Spleen (tissue), 11 donors: ENCODE data around the gene MUCL3. TPM values are rescaled to one million over a fixed set of nuclear protein-coding genes. Genes with fewer than 3 reads are reported as not detected.
"Not testable (repeated sequence)": the region's sequence is repeated elsewhere in the genome, so short reads cannot be mapped to it uniquely, and the experiment has no call there.

Experiments
- DNase-seq: peaks from one replicate; pipeline ENCODE4 v3.0.0-alpha.2; 2020
- H3K27ac ChIP-seq, 8 donors: fragments of 200-600 bp; sonication (generic) in 7 of 8; 1 replicate in 4 of 8; 2 replicates in 4 of 8; pipeline versions ENCODE4 v1.5.0 to v1.8.0; 2016 to 2021; ENCODE audit warnings: inconsistent platforms in 4 of 8, mild to moderate bottlenecking in 4 of 8, moderate library complexity in 1 of 8
- H3K27me3 ChIP-seq, 7 donors: fragments of 200-600 bp; sonication (generic) in 6 of 7; replicated peaks in 1 of 7; 1 replicate in 4 of 7; 2 replicates in 3 of 7; pipeline versions ENCODE4 v1.5.0 to v1.8.0; 2016 to 2021; ENCODE audit warnings: inconsistent platforms in 3 of 7, mild to moderate bottlenecking in 1 of 7
- H3K36me3 ChIP-seq, 6 donors: fragments of 200-600 bp; sonication (generic) in 5 of 6; 1 replicate in 4 of 6; 2 replicates in 2 of 6; pipeline versions ENCODE4 v1.5.0 to v1.8.0; 2016 to 2021; ENCODE audit warnings: inconsistent platforms in 2 of 6
- H3K4me1 ChIP-seq, 6 donors: fragments of 200-600 bp; sonication (generic) in 5 of 6; 1 replicate in 3 of 6; 2 replicates in 3 of 6; pipeline versions ENCODE4 v1.5.0 to v1.8.0; 2016 to 2021; ENCODE audit warnings: inconsistent platforms in 3 of 6
- H3K4me3 ChIP-seq, 8 donors: fragments of 200-600 bp; sonication (generic) in 7 of 8; 1 replicate in 4 of 8; 2 replicates in 4 of 8; pipeline versions ENCODE4 v1.5.0 to v1.8.0; 2016 to 2021; ENCODE audit warnings: inconsistent platforms in 4 of 8, mild to moderate bottlenecking in 4 of 8, moderate library complexity in 2 of 8
- H3K9me3 ChIP-seq, 8 donors: fragments of 200-600 bp; sonication (generic) in 7 of 8; 1 replicate in 4 of 8; 2 replicates in 4 of 8; pipeline versions ENCODE4 v1.5.0 to v1.8.0; 2016 to 2021; ENCODE audit warnings: inconsistent platforms in 4 of 8
- POLR2A ChIP-seq, 3 donors: fragments of 450-650 bp; IDR thresholded peaks; one replicate each; pipeline ENCODE4 v1.5.1; 2017; ENCODE audit warnings: antibody characterized with exemption in 3 of 3, mild to moderate bottlenecking in 1 of 3
- POLR2AphosphoS5 ChIP-seq, 3 donors: sonication (generic); formaldehyde crosslinking; IDR thresholded peaks; one replicate each; pipeline ENCODE4 v1.5.1; 2017; ENCODE audit warnings: antibody characterized with exemption in 3 of 3
- whole genome bisulfite sequencing, 5 donors: extraction: QIAGEN DNeasy Blood & Tissue Kit in 3 of 5; methylation state at CpG; one replicate each; pipeline versions ENCODE4 v1.1.5 to v1.1.7; 2013 to 2018; 5-methylcytosine and 5-hydroxymethylcytosine counted together
- intact Hi-C: fragments of 100-400 bp; cut with DNase I; formaldehyde crosslinking; loops from one replicate; pipeline ENCODE4 v1.15.0; 2023; ENCODE audit warnings: low total_unique reads
- polyA plus RNA-seq, 3 donors: library from polyadenylated mRNA; stranded (reverse); fragments of 200-250 nt; gene quantifications; one replicate each; pipeline ENCODE4 v1.2.1, GENCODE V29; 2013
- total RNA-seq, 7 donors: library from RNA; depleted of rRNA in 3 of 7; stranded (reverse); fragments of >200 nt in 3 of 7; fragmentation: NEBNext Ultra II Directional in 4 of 7; extraction: Animal tissue kit (Norgen Biotek cat#: 25700) in 4 of 7; gene quantifications; one replicate each; pipeline versions ENCODE4 v1.1.0 to v1.2.1, GENCODE V29; 2016 to 2021
- TF ChIP-seq, protein P1 (sequence below), 11 experiments: fragments of 200-600 bp in 7 of 11; fragments of 450-650 bp in 4 of 11; sonication (generic) in 4 of 11; IDR thresholded peaks in 8 of 11; conservative IDR thresholded peaks in 3 of 11; 1 replicate in 7 of 11; 2 replicates in 4 of 11; pipeline versions ENCODE4 v1.4.0 to v1.8.0; 2016 to 2021; ENCODE audit warnings: antibody characterized with exemption in 11 of 11, inconsistent platforms in 4 of 11, mild to moderate bottlenecking in 1 of 11
- donor health status: healthy with polysubstance abuse.
- donor health status: DM: no; HTN: no; CAD: no; lungs with moderate emphysema.
- donor health status: DM: no; HTN: no; CAD: no.
- donor health status: Bipolar disorder and iron deficiency.
- donor health status: healthy.
- donor health status: DM: no; HTN: no; CAD: no.
- donor health status: DM: yes; HTN: yes; CAD: no.

Gene MUCL3
- total and polyA plus RNA-seq, 10 donors, result 0.03 TPM; not detected in 9

DNA sequence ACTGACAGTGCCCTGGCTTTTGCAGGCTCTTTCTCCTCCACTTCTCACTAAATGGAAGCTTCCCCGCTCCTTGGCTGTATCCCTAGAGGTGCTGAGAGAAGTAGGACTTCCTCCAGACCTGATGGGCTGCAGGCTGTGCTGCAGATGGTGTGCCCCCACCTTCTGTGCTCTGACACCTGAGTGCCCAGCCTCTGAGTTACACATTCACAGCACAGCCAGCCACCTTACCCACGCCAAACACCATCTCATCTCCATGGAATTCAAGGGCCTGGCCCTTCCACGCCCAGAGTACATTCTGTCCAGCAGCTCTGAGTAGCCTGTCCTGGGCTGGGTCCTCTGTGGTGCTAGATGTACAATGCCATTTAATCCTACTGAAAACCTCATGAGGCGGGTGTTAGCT lies 14.1 kb upstream of the MUCL3 start:
- no peak for DNase-seq

DNA sequence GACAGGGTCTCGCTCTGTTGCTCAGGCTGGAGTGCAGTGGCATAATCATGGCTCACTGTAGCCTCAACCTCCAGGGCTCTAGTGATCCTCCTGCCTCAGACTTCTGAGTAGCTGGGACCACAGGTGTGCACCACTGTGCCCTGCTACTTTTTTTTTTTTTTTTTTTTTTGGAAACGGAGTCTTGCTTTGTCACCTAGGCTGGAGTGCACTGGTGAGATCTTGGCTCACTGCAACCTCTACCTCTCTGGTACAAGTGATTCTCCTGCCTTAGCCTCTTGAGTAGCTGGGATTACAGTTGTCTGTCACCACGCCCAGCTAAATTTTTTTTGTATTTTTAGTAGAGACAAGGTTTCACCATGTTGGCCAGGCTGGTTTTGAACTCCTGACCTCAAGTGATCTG lies 13.7 kb upstream of the MUCL3 start:
- peaks cover 0 to 57% (median 44%) of the 10 kb centered on the region in 6 donors for H3K36me3 ChIP-seq
- H3K4me3 ChIP-seq, H3K27me3 ChIP-seq, H3K27ac ChIP-seq, DNase-seq, H3K4me1 ChIP-seq, intact Hi-C loops: not testable (repeated sequence)
- H3K9me3 ChIP-seq, result peaks cover 0 to 13% (median 9%) of the 10 kb centered on the region in 8 donors
- WGBS, 5 donors, result 94 to 100% (median 95%) methylated on average over 3 of the region's 3 CpGs

More for the DNA sequence above, 14.1 kb upstream of the MUCL3 start:
- Histone ChIP-seq H3K36me3 (peaks cover 0 to 62% (median 47%) of the 10 kb centered on the region in 6 donors), H3K4me3 (no peak overlapping the region), H3K27ac (no peak overlapping the region), H3K4me1 (no peaks in the 10 kb centered on the region), H3K9me3 (peaks cover 0 to 13% (median 9%) of the 10 kb centered on the region in 8 donors), H3K27me3 (no peaks in the 10 kb centered on the region)
- 92 to 97% (median 95%) methylated on average over 4 of the region's 4 CpGs for WGBS, 5 donors
- TF ChIP-seq POLR2A (IDR thresholded peaks at IDR 0.05) (no peak), POLR2AphosphoS5 (IDR thresholded peaks at IDR 0.05) (no peak)
- TF ChIP-seq, protein P1, sequence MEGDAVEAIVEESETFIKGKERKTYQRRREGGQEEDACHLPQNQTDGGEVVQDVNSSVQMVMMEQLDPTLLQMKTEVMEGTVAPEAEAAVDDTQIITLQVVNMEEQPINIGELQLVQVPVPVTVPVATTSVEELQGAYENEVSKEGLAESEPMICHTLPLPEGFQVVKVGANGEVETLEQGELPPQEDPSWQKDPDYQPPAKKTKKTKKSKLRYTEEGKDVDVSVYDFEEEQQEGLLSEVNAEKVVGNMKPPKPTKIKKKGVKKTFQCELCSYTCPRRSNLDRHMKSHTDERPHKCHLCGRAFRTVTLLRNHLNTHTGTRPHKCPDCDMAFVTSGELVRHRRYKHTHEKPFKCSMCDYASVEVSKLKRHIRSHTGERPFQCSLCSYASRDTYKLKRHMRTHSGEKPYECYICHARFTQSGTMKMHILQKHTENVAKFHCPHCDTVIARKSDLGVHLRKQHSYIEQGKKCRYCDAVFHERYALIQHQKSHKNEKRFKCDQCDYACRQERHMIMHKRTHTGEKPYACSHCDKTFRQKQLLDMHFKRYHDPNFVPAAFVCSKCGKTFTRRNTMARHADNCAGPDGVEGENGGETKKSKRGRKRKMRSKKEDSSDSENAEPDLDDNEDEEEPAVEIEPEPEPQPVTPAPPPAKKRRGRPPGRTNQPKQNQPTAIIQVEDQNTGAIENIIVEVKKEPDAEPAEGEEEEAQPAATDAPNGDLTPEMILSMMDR (IDR thresholded peaks at IDR 0.05 in 8 of 11, conservative IDR thresholded peaks at IDR 0.05 in 3 of 11), result no peak
- intact Hi-C loops, result no loop called here

DNA sequence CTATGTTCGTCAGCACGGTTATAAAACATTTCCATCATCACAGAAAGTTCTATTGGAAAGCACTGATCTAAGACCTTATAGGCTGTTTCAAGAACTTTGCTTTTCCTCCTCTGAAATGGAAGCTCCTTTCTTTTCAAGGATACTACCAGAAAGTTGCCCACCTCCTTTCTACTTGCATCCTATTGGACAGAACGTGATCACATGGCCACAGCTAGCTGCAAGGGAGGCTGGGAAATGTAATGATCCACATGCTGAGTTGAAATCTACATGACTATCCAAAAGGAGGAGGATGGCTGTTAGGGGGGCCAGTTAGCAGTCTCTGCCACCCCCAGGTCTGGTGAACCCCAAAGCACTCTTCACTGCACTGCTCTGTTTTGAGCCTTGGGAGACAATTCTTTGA lies 12.1 kb upstream of the MUCL3 start:
- intact Hi-C loops, result no loop called here
- TF ChIP-seq, protein P1 (IDR thresholded peaks at IDR 0.05 in 8 of 11, conservative IDR thresholded peaks at IDR 0.05 in 3 of 11), result no peak
- TF ChIP-seq POLR2AphosphoS5 (IDR thresholded peaks at IDR 0.05) (no peak), POLR2A (IDR thresholded peaks at IDR 0.05) (no peak)
- Histone ChIP-seq H3K27ac (no peak overlapping the region), H3K36me3 (peaks cover 0 to 41% (median 29%) of the 10 kb centered on the region in 6 donors), H3K9me3 (peaks cover 0 to 13% (median 9%) of the 10 kb centered on the region in 8 donors), H3K27me3 (no peaks in the 10 kb centered on the region), H3K4me1 (no peaks in the 10 kb centered on the region), H3K4me3 (no peak overlapping the region)
- WGBS, 5 donors, result 77 to 96% (median 93%) methylated on average over 3 of the region's 3 CpGs
- DNase-seq, result no peak

DNA sequence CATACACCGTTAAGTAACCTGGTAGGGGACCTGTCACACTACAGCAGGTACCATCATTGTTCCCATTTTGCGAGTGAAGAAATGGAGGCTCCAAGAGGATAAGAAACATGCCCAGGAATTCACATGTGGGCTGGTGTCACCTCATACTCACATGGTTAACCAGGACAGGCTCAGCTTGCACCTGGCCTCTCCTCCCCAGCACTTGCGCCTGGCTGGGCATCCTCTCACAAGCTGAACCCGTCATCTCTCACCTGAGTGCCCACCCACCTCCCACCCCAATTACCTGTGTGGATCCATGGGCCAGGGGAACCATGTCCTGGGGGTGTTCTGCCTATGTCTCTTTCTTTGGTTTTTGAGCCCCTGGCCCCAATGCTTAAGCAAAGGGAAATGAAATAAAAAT lies 10.3 kb upstream of the MUCL3 start:
- 80 to 96% (median 92%) methylated on average over 4 of the region's 4 CpGs for WGBS, 5 donors
- TF ChIP-seq, protein P1 (IDR thresholded peaks at IDR 0.05 in 8 of 11, conservative IDR thresholded peaks at IDR 0.05 in 3 of 11), result no peak
- no peak for TF ChIP-seq POLR2AphosphoS5 (IDR thresholded peaks at IDR 0.05)
- H3K27ac ChIP-seq, result no peak overlapping the region

DNA sequence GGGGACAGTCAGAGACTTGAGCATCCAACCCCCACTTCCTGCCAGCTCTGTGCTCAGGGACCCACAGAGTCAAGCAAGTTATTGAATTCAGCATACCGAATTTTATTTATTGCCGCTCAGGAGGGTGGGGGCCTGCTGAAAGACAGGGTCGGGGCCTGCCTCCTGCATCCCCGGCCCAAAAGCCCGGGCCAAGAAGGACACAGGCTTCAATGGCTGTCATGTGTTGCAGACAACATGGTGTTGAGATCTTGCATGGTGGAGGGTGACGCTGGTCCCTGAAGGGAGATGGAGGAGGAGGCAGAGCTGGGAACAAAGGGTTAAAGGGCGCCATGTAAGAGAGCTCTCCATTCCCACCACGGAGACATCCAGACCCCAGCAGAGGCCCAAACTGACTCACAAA lies 9.5 kb upstream of the MUCL3 start:
- H3K27ac ChIP-seq, result no peak overlapping the region
- peaks cover 0 to 15% (median 7%) of the 10 kb centered on the region in 6 donors for H3K36me3 ChIP-seq
- TF ChIP-seq, protein P1 (IDR thresholded peaks at IDR 0.05 in 8 of 11, conservative IDR thresholded peaks at IDR 0.05 in 3 of 11), result no peak
- TF ChIP-seq POLR2AphosphoS5 (IDR thresholded peaks at IDR 0.05), result no peak
- TF ChIP-seq POLR2A (IDR thresholded peaks at IDR 0.05), result no peak
- no peaks in the 10 kb centered on the region for H3K27me3 ChIP-seq
- H3K4me3 ChIP-seq, result no peak overlapping the region
- intact Hi-C loops, result no loop called here
- no peaks in the 10 kb centered on the region for H3K4me1 ChIP-seq
- H3K9me3 ChIP-seq, result peaks cover 0 to 13% (median 9%) of the 10 kb centered on the region in 8 donors
- WGBS, 5 donors, result 65 to 76% (median 68%) methylated on average over 8 of the region's 8 CpGs
- no peak for DNase-seq

More for the DNA sequence above, 10.3 kb upstream of the MUCL3 start:
- Histone ChIP-seq H3K4me3 (no peak overlapping the region), H3K9me3 (peaks cover 0 to 13% (median 9%) of the 10 kb centered on the region in 8 donors), H3K4me1 (no peaks in the 10 kb centered on the region), H3K36me3 (peaks cover 0 to 23% (median 15%) of the 10 kb centered on the region in 6 donors), H3K27me3 (no peaks in the 10 kb centered on the region)
- DNase-seq, result no peak
- intact Hi-C loops, result no loop called here
